T-helper 17 cell (primary cell): ENCODE results near the gene SHTN1. TPM values are rescaled to one million over a fixed set of nuclear protein-coding genes. Genes with fewer than 3 reads are reported as not detected.

Experiments used
- ATAC-seq: fragments of 150-1000 bp; cut with Tn5 transposase; 2 replicates; pipeline ENCODE4 v1.10.0; 2021; ENCODE audit warnings: mild to moderate bottlenecking, moderate library complexity
- DNase-seq, 3 donors: peaks; one replicate each; pipeline versions ENCODE4 v3.0.0 to v3.0.0-alpha.2; 2020 to 2021
- H3K9me3 ChIP-seq: one replicate; pipeline ENCODE4 v1.7.0; 2013; ENCODE audit warnings: low read length, mild to moderate bottlenecking; ENCODE audit not compliant: control insufficient read depth, poor library complexity, severe bottlenecking
- H3K27ac Mint-ChIP-seq: one replicate; pipeline ENCODE4 v1.8.0; 2022; ENCODE audit warnings: mild to moderate bottlenecking, moderate library complexity, mixed read lengths
- H3K27me3 Mint-ChIP-seq: one replicate; pipeline ENCODE4 v1.8.0; 2022; ENCODE audit warnings: mixed read lengths
- H3K36me3 Mint-ChIP-seq: one replicate; pipeline ENCODE4 v1.8.0; 2022; ENCODE audit warnings: low read depth, mixed read lengths
- H3K4me1 Mint-ChIP-seq: one replicate; pipeline ENCODE4 v1.8.0; 2022; ENCODE audit warnings: mild to moderate bottlenecking, mixed read lengths
- H3K4me3 Mint-ChIP-seq: one replicate; pipeline ENCODE4 v1.8.0; 2022; ENCODE audit warnings: mild to moderate bottlenecking, moderate library complexity, mixed read lengths
- total RNA-seq, 4 donors: library from RNA in 2 of 4; stranded (reverse) in 2 of 4; gene quantifications; one replicate each; pipeline ENCODE4 v1.2.3 and lab custom pipeline; 2022 to 2026

The SHTN1 gene, protein sequence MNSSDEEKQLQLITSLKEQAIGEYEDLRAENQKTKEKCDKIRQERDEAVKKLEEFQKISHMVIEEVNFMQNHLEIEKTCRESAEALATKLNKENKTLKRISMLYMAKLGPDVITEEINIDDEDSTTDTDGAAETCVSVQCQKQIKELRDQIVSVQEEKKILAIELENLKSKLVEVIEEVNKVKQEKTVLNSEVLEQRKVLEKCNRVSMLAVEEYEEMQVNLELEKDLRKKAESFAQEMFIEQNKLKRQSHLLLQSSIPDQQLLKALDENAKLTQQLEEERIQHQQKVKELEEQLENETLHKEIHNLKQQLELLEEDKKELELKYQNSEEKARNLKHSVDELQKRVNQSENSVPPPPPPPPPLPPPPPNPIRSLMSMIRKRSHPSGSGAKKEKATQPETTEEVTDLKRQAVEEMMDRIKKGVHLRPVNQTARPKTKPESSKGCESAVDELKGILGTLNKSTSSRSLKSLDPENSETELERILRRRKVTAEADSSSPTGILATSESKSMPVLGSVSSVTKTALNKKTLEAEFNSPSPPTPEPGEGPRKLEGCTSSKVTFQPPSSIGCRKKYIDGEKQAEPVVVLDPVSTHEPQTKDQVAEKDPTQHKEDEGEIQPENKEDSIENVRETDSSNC
- total RNA-seq (1 to 10 TPM; 2.4 to 2.7 TPM), total RNA-seq (lab: John Stamatoyannopoulos, UW) (0.60 to 1.0 reads per million in 2 donors)

DNA sequence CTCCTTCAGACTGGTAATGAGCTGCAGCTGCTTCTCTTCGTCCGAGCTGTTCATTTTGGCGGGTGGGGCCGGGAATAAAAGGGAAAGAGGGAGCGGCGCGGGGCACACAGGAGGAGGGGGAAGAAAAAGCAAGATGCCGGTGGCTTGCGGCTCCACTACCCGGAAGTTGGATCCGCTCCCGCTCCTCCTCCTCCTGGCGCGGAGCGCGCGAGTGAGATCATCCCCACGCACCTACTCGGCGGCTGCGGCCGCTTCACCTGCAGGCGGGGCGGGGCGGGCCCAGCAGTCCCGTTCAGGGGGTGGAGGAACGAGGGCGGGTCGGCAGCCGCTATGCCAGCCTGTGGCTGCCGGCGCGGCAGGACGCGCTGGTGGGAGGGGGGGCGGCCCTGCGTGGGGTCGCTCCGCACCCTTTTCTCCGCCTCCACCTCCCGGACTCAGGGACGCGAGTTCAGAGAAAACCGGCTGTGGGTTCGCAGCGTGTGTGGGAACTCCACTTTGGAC is at the start of gene SHTN1:
Gene SHTN1, minus strand, starts transcription at position 162 of the 501 bp plus-strand sequence. Its CDS starts 108 bp downstream, at position 54.
- DNase-seq (peak; percentile 10 to 18 (median 12)), ATAC-seq (peak; percentile 72)
- H3K9me3 ChIP-seq, result no peaks in the 10 kb centered on the region
- Mint-ChIP-seq H3K27ac (no peak within 1 kb of the TSS), H3K36me3 (no peaks in the 10 kb centered on the region), H3K27me3 (peaks cover 37% of the 10 kb centered on the region), H3K4me3 (peak within 1 kb of the TSS; percentile 79), H3K4me1 (peaks cover 2% of the 10 kb centered on the region)

DNA sequence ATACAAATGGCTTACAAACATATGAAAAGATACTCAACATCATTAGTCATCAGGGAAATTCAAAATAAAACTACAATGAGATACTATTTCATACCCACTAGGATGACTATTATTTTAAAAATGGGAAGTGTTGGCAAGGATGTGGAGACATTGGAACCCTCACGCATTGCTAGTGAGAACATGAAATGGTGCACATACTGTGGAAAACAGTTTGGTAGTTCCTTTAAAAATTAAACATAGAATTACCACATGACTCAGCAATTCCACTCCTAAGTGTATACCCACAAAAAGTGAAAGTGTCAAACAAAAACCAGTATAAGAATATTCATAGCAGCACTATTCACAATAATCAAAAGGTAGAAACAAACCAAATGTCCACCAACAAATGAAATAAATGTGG is 48.5 kb upstream of the SHTN1 start:
- DNase-seq (no peak), ATAC-seq (no peak)
- Mint-ChIP-seq H3K36me3 (no peaks in the 10 kb centered on the region), H3K27me3 (no peaks in the 10 kb centered on the region), H3K4me3 (no peak overlapping the region), H3K4me1 (no peaks in the 10 kb centered on the region), H3K27ac (no peak overlapping the region)
- no peaks in the 10 kb centered on the region for H3K9me3 ChIP-seq

DNA sequence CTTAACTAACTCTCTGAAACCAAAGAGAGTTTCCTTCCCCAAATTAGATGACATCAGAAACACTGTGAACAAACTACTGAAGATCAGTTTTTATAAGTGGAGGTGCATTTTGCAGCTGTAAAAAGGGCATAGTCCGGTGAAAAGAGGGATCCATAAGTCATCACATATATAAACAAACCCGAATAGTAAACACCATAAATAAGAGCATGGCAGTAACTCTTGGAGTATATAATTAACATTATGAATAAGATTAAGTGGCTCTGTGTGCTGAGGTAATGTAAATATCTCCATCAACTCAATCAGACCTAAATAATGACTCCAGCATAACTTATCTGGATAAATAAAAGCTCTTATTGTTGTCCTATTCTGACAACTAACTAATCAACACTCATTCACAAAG is 43.0 kb upstream of the SHTN1 start:
- no peak overlapping the region for H3K4me3 Mint-ChIP-seq
- H3K36me3 Mint-ChIP-seq, result no peaks in the 10 kb centered on the region
- no peaks in the 10 kb centered on the region for H3K27me3 Mint-ChIP-seq
- no peaks in the 10 kb centered on the region for H3K9me3 ChIP-seq
- no peaks in the 10 kb centered on the region for H3K4me1 Mint-ChIP-seq
- no peak overlapping the region for H3K27ac Mint-ChIP-seq
- DNase-seq (no peak), ATAC-seq (no peak)

GRCh38 chr10:117016266-117016665 is 11.3 kb upstream of the SHTN1 start:
- H3K4me3 Mint-ChIP-seq, result no peak overlapping the region
- no peaks in the 10 kb centered on the region for H3K9me3 ChIP-seq
- DNase-seq (no peak), ATAC-seq (no peak)
- no peak overlapping the region for H3K27ac Mint-ChIP-seq
- H3K27me3 Mint-ChIP-seq, result no peaks in the 10 kb centered on the region
- no peaks in the 10 kb centered on the region for H3K36me3 Mint-ChIP-seq
- H3K4me1 Mint-ChIP-seq, result no peaks in the 10 kb centered on the region

DNA sequence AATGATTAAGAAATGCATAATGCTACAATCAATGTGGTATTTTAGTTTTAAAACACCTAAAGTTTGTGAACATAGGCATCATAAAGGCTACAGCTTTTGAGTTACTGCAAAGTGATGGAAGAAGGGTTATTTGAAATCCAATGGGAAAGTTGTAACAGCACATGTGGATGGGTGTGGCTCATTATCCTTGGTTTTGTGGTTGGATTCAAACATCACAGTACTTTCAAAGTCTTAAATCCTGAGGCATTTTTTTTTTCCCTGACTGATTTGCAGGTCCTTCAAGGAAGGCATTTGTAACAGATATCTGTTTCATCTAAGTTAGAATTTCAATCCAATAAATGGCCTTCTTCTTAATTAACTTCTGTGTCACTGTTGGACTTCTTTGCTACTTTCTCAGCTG is 9.8 kb upstream of the SHTN1 start:
- Mint-ChIP-seq H3K27ac (no peak overlapping the region), H3K27me3 (no peaks in the 10 kb centered on the region), H3K4me3 (no peak overlapping the region), H3K4me1 (no peaks in the 10 kb centered on the region), H3K36me3 (no peaks in the 10 kb centered on the region)
- DNase-seq (no peak), ATAC-seq (no peak)
- H3K9me3 ChIP-seq, result no peaks in the 10 kb centered on the region

DNA sequence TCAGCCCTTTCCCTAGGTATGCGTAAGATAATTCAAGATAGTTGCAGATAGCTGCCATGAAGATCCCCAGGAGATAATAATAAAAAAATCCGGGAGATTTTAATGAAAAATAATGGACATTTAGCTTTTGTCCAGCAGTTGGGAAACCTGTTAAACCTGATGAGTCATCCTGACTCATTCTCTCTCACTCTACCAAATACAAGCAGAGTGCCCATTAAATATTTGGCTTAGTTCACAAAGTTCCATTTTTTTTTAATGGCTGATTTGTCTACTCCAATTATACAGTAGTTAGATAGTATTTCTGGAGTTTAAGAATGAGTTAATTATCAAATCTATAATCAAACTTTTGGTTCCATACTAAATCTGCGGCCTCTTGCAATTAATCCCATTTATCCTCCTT is 2.1 kb upstream of the SHTN1 start:
- H3K27me3 Mint-ChIP-seq, result peaks cover 25% of the 10 kb centered on the region
- no peaks in the 10 kb centered on the region for H3K36me3 Mint-ChIP-seq
- no peak overlapping the region for H3K4me3 Mint-ChIP-seq
- ATAC-seq (no peak), DNase-seq (no peak)
- H3K9me3 ChIP-seq, result no peaks in the 10 kb centered on the region
- peaks cover 2% of the 10 kb centered on the region for H3K4me1 Mint-ChIP-seq
- H3K27ac Mint-ChIP-seq, result no peak overlapping the region

GRCh38 chr10:117005527-117006055 is 604 bp upstream of the SHTN1 start:
- H3K4me3 Mint-ChIP-seq, result peak overlapping the region; percentile 79
- peaks cover 35% of the 10 kb centered on the region for H3K27me3 Mint-ChIP-seq
- DNase-seq, result no peak

GRCh38 chr10:117004227-117005025 is 561 bp downstream of the SHTN1 start:
- peak; percentile 54 for ATAC-seq
- peaks cover 2% of the 10 kb centered on the region for H3K4me1 Mint-ChIP-seq
- no peak for DNase-seq
- H3K4me3 Mint-ChIP-seq, result peak overlapping the region; percentile 79
- peaks cover 37% of the 10 kb centered on the region for H3K27me3 Mint-ChIP-seq
- H3K27ac Mint-ChIP-seq, result no peak overlapping the region
- H3K36me3 Mint-ChIP-seq, result no peaks in the 10 kb centered on the region
- H3K9me3 ChIP-seq, result no peaks in the 10 kb centered on the region

More at GRCh38 chr10:117005527-117006055, 604 bp upstream of the SHTN1 start:
- Mint-ChIP-seq H3K36me3 (no peaks in the 10 kb centered on the region), H3K4me1 (peaks cover 2% of the 10 kb centered on the region), H3K27ac (no peak overlapping the region)
- no peak for ATAC-seq
- no peaks in the 10 kb centered on the region for H3K9me3 ChIP-seq

DNA sequence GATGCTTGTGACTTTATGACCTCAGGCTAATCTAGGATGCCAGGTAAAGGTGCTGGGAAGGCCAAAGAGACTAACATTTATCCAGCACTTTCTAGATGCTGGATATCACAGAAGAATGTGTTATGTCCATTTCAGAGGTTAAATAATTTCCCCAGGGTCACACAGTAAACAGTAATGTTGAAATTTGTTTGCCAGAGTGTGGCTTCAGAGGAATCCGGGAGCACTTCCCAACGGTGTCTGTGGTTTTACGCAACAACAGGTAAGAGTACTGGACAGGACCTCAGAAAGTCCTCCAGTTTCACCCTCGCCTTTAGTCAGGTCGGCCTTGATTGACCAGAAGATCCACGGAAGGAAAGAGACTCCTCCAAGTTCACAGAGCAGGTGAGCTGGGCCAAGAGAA is 1.7 kb downstream of the SHTN1 start:
- H3K9me3 ChIP-seq, result no peaks in the 10 kb centered on the region
- Mint-ChIP-seq H3K27ac (no peak overlapping the region), H3K36me3 (no peaks in the 10 kb centered on the region), H3K4me1 (peaks cover 2% of the 10 kb centered on the region), H3K27me3 (peaks cover 40% of the 10 kb centered on the region), H3K4me3 (no peak overlapping the region)
- DNase-seq (no peak), ATAC-seq (no peak)

DNA sequence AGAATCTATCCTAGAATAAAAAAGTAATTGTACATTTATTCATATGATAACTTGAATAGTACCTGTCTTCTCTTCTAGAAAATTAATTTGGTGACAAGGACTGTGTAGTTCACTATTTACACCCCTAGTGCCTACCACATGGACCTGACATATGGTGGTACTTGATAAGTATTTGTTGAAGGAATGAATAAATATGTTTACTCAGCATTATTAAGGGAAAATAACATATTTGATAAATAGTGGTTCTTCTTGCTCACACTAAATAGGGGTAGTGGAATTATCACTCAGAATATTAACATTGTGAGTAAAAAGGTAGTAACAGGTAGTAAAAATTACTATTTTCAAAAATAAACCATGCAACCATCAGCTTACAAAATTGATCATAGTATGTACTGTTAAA is 2.8 kb downstream of the SHTN1 start:
- H3K4me1 Mint-ChIP-seq, result peaks cover 2% of the 10 kb centered on the region
- no peaks in the 10 kb centered on the region for H3K9me3 ChIP-seq
- H3K4me3 Mint-ChIP-seq, result no peak overlapping the region
- no peak overlapping the region for H3K27ac Mint-ChIP-seq
- H3K36me3 Mint-ChIP-seq, result no peaks in the 10 kb centered on the region
- DNase-seq, result no peak
- peaks cover 45% of the 10 kb centered on the region for H3K27me3 Mint-ChIP-seq
- no peak for ATAC-seq

GRCh38 chr10:117001144-117001543 is 3.8 kb downstream of the SHTN1 start:
- H3K27ac Mint-ChIP-seq, result no peak overlapping the region
- ATAC-seq (no peak), DNase-seq (no peak)
- H3K36me3 Mint-ChIP-seq, result no peaks in the 10 kb centered on the region
- peaks cover 2% of the 10 kb centered on the region for H3K4me1 Mint-ChIP-seq
- H3K27me3 Mint-ChIP-seq, result peaks cover 45% of the 10 kb centered on the region
- H3K4me3 Mint-ChIP-seq, result no peak overlapping the region
- H3K9me3 ChIP-seq, result no peaks in the 10 kb centered on the region

DNA sequence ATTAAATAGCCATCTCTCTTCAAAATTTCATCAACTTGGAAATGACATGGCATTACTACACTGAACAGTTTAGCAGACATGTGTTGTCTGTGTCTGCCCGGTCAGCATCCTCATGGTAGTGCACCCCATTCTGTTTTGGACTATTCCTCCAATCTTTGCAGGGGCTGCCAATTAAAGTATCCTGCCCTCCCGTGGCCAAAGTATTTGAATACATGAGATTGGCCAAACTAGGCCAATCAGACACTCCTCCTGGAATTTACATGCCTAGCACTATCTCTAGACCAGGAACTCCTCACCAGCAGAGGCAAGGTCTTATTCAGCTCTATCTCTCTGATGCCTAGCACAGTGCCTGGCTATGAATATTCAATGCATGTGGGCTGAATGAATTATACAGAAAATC is 4.4 kb downstream of the SHTN1 start:
- Mint-ChIP-seq H3K27ac (no peak overlapping the region), H3K27me3 (peaks cover 43% of the 10 kb centered on the region), H3K36me3 (no peaks in the 10 kb centered on the region), H3K4me1 (peaks cover 2% of the 10 kb centered on the region), H3K4me3 (no peak overlapping the region)
- no peaks in the 10 kb centered on the region for H3K9me3 ChIP-seq
- DNase-seq, result no peak
- ATAC-seq, result no peak

GRCh38 chr10:116998172-116998571 is 6.8 kb downstream of the SHTN1 start:
- H3K27me3 Mint-ChIP-seq, result peaks cover 32% of the 10 kb centered on the region
- no peak overlapping the region for H3K27ac Mint-ChIP-seq
- no peak for ATAC-seq

More at GRCh38 chr10:116998172-116998571, 6.8 kb downstream of the SHTN1 start:
- H3K4me3 Mint-ChIP-seq, result no peak overlapping the region
- no peak for DNase-seq
- no peaks in the 10 kb centered on the region for H3K4me1 Mint-ChIP-seq
- H3K36me3 Mint-ChIP-seq, result no peaks in the 10 kb centered on the region
- H3K9me3 ChIP-seq, result no peaks in the 10 kb centered on the region
